SK-N-SH (cell line): ENCODE data around the gene ACER2. TPM values are rescaled to one million over a fixed set of nuclear protein-coding genes. Genes with fewer than 3 reads are reported as not detected.

Source experiments
- CTCF ChIA-PET: fragments of 300-600, 350-600 bp; formaldehyde crosslinking; extraction: SDS; loops from one replicate; lab custom pipeline; 2021; lab: Yijun Ruan, JAX
- POLR2A ChIA-PET: fragments of 350-600 bp; sonication (Branson Sonifier 250); formaldehyde crosslinking; extraction: SDS; loops from one replicate; lab custom pipeline; 2020; ENCODE audit warnings: antibody characterized with exemption, inconsistent platforms; lab: Yijun Ruan, JAX
- DNase-seq: peaks from one replicate; pipeline ENCODE4 v3.0.0; 2012
- H2AFZ ChIP-seq: fragments of 200-600 bp; sonication (generic); 2 replicates; pipeline ENCODE4 v1.8.1; 2016; ENCODE audit warnings: antibody characterized with exemption, mild to moderate bottlenecking, low read depth
- H3F3A ChIP-seq: fragments of 200-600 bp; sonication (generic); replicated peaks from 2 replicates; pipeline ENCODE3; 2016; ENCODE audit warnings: antibody characterized with exemption, mild to moderate bottlenecking; ENCODE audit not compliant: insufficient read depth
- H3K27ac ChIP-seq, 2 experiments: fragments of 200-500 bp in 1 of 2; fragments of 200-600 bp in 1 of 2; sonication (Bioruptor generic) in 1 of 2; sonication (generic), shearing (Covaris generic) in 1 of 2; 2 replicates each; pipeline versions ENCODE4 v1.5.1 to v1.6.1; 2014 to 2016; ENCODE audit warnings: low read depth in 2 of 2, inconsistent platforms in 1 of 2, low read length in 1 of 2, mild to moderate bottlenecking in 1 of 2, mixed read lengths in 1 of 2
- H3K27me3 ChIP-seq: fragments of 200-600 bp; sonication (generic), shearing (Covaris generic); 2 replicates; pipeline ENCODE4 v1.6.1; 2016; ENCODE audit warnings: mixed run types; ENCODE audit not compliant: insufficient read depth
- H3K36me3 ChIP-seq, 2 experiments: fragments of 200-500 bp in 1 of 2; fragments of 200-600 bp in 1 of 2; sonication (Bioruptor generic) in 1 of 2; sonication (generic) in 1 of 2; replicated peaks in 1 of 2; 2 replicates each; pipeline versions ENCODE3 to v1.5.1; 2014 to 2016; ENCODE audit warnings: low read length in 1 of 2, mild to moderate bottlenecking in 1 of 2; ENCODE audit not compliant: insufficient read depth in 2 of 2, control insufficient read depth in 1 of 2
- H3K4me1 ChIP-seq, 2 experiments: fragments of 200-500 bp in 1 of 2; fragments of 200-600 bp in 1 of 2; sonication (Bioruptor generic) in 1 of 2; sonication (generic), shearing (Covaris generic) in 1 of 2; 2 replicates each; pipeline versions ENCODE4 v1.5.1 to v1.6.1; 2014 to 2016; ENCODE audit warnings: low read depth in 1 of 2, low read length in 1 of 2, mixed run types in 1 of 2; ENCODE audit not compliant: insufficient read depth in 2 of 2, control insufficient read depth in 1 of 2
- H3K4me2 ChIP-seq: fragments of 200-600 bp; sonication (generic), shearing (Covaris generic); 2 replicates; pipeline ENCODE4 v1.6.1; 2017; ENCODE audit warnings: mixed run types
- H3K4me3 ChIP-seq, 2 experiments: fragments of 200-500 bp in 1 of 2; fragments of 200-600 bp in 1 of 2; sonication (Bioruptor generic) in 1 of 2; sonication (generic), shearing (Covaris generic) in 1 of 2; 2 replicates each; pipeline versions ENCODE4 v1.5.1 to v1.8.1; 2014 to 2016; ENCODE audit warnings: low read depth in 2 of 2, inconsistent platforms in 1 of 2, low read length in 1 of 2, mild to moderate bottlenecking in 1 of 2, mixed read lengths in 1 of 2, moderate library complexity in 1 of 2
- H3K79me2 ChIP-seq: fragments of 200-600 bp; sonication (generic); 2 replicates; pipeline ENCODE4 v1.8.1; 2017; ENCODE audit warnings: mild to moderate bottlenecking; ENCODE audit not compliant: insufficient read depth
- H3K9ac ChIP-seq: fragments of 200-600 bp; sonication (generic); 2 replicates; pipeline ENCODE4 v1.6.1; 2017; ENCODE audit warnings: mixed run types
- H3K9me2 ChIP-seq: fragments of 200-600 bp; sonication (generic); 2 replicates; pipeline ENCODE4 v1.6.1; 2017; ENCODE audit warnings: mixed run types
- H3K9me3 ChIP-seq: fragments of 200-600 bp; sonication (generic); 2 replicates; pipeline ENCODE4 v1.6.1; 2017; ENCODE audit warnings: mixed run types, mild to moderate bottlenecking, moderate library complexity
- H4K20me1 ChIP-seq: fragments of 200-600 bp; sonication (generic); 2 replicates; pipeline ENCODE4 v1.6.1; 2017; ENCODE audit warnings: mild to moderate bottlenecking, mixed run types; ENCODE audit not compliant: insufficient read depth
- CHD2 ChIP-seq: fragments of 150-350 bp; IDR thresholded peaks from 2 replicates; pipeline ENCODE4 v1.6.1; 2018; ENCODE audit warnings: low read length; ENCODE audit not compliant: partially characterized antibody
- CTCF ChIP-seq: fragments of 200-600 bp; sonication (generic); IDR thresholded peaks from 2 replicates; pipeline ENCODE4 v1.6.1; 2017; ENCODE audit warnings: antibody characterized with exemption, mild to moderate bottlenecking, moderate library complexity
- ELF1 ChIP-seq: IDR thresholded peaks from 2 replicates; pipeline ENCODE4 v1.4.0; 2012
- FOSL2 ChIP-seq: IDR thresholded peaks from 2 replicates; pipeline ENCODE4 v1.4.0; 2012; ENCODE audit warnings: low read depth, mild to moderate bottlenecking, moderate library complexity, borderline replicate concordance
- FOXM1 ChIP-seq: IDR thresholded peaks from 2 replicates; pipeline ENCODE4 v1.4.0; 2012; ENCODE audit warnings: low read depth, mild to moderate bottlenecking
- GABPA ChIP-seq: IDR thresholded peaks from 2 replicates; pipeline ENCODE4 v1.4.0; 2012; ENCODE audit warnings: low read depth, mild to moderate bottlenecking
- JUND ChIP-seq: IDR thresholded peaks from 2 replicates; pipeline ENCODE4 v1.4.0; 2012
- MEF2A ChIP-seq: IDR thresholded peaks from 2 replicates; pipeline ENCODE4 v1.4.0; 2012; ENCODE audit warnings: low read depth, borderline replicate concordance
- MXI1 ChIP-seq: IDR thresholded peaks from 2 replicates; pipeline ENCODE4 v1.6.1; 2012; ENCODE audit warnings: mild to moderate bottlenecking, low read depth, low read length, improper control_type of control experiment
- RAD21 ChIP-seq: IDR thresholded peaks from 2 replicates; pipeline ENCODE4 v1.6.1; 2012; ENCODE audit warnings: mild to moderate bottlenecking, low read length
- RCOR1 ChIP-seq: fragments of 150-350 bp; IDR thresholded peaks from 2 replicates; pipeline ENCODE4 v1.6.1; 2017; ENCODE audit warnings: antibody characterized with exemption, low read length
- RFX5 ChIP-seq: IDR thresholded peaks from 2 replicates; pipeline ENCODE4 v1.6.1; 2012; ENCODE audit warnings: mild to moderate bottlenecking, improper control_type of control experiment, low read length
- RXRA ChIP-seq: IDR thresholded peaks from 2 replicates; pipeline ENCODE4 v1.4.0; 2012; ENCODE audit warnings: low read depth, mild to moderate bottlenecking, borderline replicate concordance
- SMC3 ChIP-seq: IDR thresholded peaks from 2 replicates; pipeline ENCODE4 v1.6.1; 2012; ENCODE audit warnings: low read depth, low read length, improper control_type of control experiment
- TAF1 ChIP-seq: IDR thresholded peaks from 2 replicates; pipeline ENCODE4 v1.6.1; 2012; ENCODE audit warnings: low read depth, mild to moderate bottlenecking, low read length, moderate library complexity, borderline replicate concordance
- TCF12 ChIP-seq: IDR thresholded peaks from 2 replicates; pipeline ENCODE4 v1.4.0; 2012
- WGBS: methylation state at CpG from one replicate; pipeline ENCODE4 v1.1.6; 2017; ENCODE audit warnings: low lambda C conversion rate; 5-methylcytosine and 5-hydroxymethylcytosine counted together
- polyA plus RNA-seq, 3 experiments: library from polyadenylated mRNA; depleted of rRNA; stranded (reverse); fragments of >200 nt; gene quantifications; 2 replicates each; pipeline ENCODE4 v1.2.3, GENCODE V29; 2012
- TF ChIP-seq, protein P1 (sequence below): fragments of 150-350 bp; IDR thresholded peaks from 2 replicates; pipeline ENCODE4 v1.6.1; 2017; ENCODE audit warnings: antibody characterized with exemption, low read length, low read depth, borderline replicate concordance

The ACER2 gene
- polyA plus RNA-seq, 1 of the 3 experiments (the other 2 are of a cell fraction) = 1.3 TPM

DNA sequence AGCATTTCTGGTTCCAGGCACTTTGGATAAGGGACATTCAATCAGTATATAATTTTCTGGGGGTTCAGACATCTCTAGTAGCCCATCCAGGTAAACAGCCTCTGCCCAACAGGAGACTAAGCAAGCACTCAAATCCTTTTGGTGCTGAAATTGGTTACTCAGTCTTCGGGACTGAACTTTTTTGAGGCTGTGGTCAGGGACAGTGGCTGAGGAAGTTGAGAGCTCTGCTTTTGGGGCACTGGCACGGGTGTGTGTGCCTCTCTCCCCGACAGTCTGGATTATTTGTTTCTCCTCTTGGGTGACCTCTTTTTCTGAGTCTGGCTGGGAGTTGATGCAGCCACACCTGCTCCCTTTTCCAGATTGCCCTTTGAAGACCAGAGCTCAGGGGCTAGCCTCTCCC is 47.6 kb downstream of the ACER2 start:
- H2AFZ ChIP-seq = no peak overlapping the region
- POLR2A ChIA-PET = interaction anchor here (1.2 kb wide), 1 partner anchor 77 kb away, joined by 3 read pairs; no protein-coding TSS in a partner anchor
- no peak overlapping the region for H3K27ac ChIP-seq
- no peaks in the 10 kb centered on the region for H4K20me1 ChIP-seq
- no peaks in the 10 kb centered on the region for H3K36me3 ChIP-seq
- no peaks in the 10 kb centered on the region for H3K9me2 ChIP-seq
- WGBS = 71% methylated on average over 3 of the region's 3 CpGs
- no peak for DNase-seq
- H3K79me2 ChIP-seq = no peaks in the 10 kb centered on the region
- H3K9ac ChIP-seq = no peak overlapping the region
- H3K4me1 ChIP-seq = peaks cover 0 to 2% of the 10 kb centered on the region in 2 experiments; a peak in 1 of 4 replicates
- no peaks in the 10 kb centered on the region for H3K9me3 ChIP-seq
- H3F3A ChIP-seq = no peaks in the 10 kb centered on the region
- no peak overlapping the region for H3K4me2 ChIP-seq
- CTCF ChIA-PET = interaction anchor here (0.8 to 3.1 kb wide), 11 partner anchors 11 to 1644 kb away, joined by 3 to 25 read pairs (median 12); partner anchors contain the start of genes RRAGA and SAXO1
- TF ChIP-seq MXI1 = no peak
- no peak for TF ChIP-seq TCF12
- no peak for TF ChIP-seq RAD21
- TF ChIP-seq FOXM1 = no peak
- no peak for TF ChIP-seq MEF2A
- no peak for TF ChIP-seq CTCF
- TF ChIP-seq, protein P1, sequence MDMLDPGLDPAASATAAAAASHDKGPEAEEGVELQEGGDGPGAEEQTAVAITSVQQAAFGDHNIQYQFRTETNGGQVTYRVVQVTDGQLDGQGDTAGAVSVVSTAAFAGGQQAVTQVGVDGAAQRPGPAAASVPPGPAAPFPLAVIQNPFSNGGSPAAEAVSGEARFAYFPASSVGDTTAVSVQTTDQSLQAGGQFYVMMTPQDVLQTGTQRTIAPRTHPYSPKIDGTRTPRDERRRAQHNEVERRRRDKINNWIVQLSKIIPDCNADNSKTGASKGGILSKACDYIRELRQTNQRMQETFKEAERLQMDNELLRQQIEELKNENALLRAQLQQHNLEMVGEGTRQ = no peak
- no peak overlapping the region for H3K4me3 ChIP-seq
- H3K27me3 ChIP-seq = no peaks in the 10 kb centered on the region

- H3K27ac ChIP-seq = no peak overlapping the region
- peak; percentile 84 for DNase-seq
Measured at GRCh38 chr9:19456996-19457692, 48.3 kb downstream of the ACER2 start.

More at GRCh38 chr9:19456996-19457692, 48.3 kb downstream of the ACER2 start:
- Histone ChIP-seq H3K9me2 (no peaks in the 10 kb centered on the region), H3K4me1 (peaks cover 0 to 3% of the 10 kb centered on the region in 2 experiments; a peak in 1 of 4 replicates), H3K9me3 (no peaks in the 10 kb centered on the region), H3K27me3 (no peaks in the 10 kb centered on the region), H3K79me2 (no peaks in the 10 kb centered on the region), H3F3A (no peaks in the 10 kb centered on the region), H3K9ac (no peak overlapping the region; the same call in 1 of the 2 replicates), H3K4me2 (peak overlapping the region; percentile 48; the same call in 1 of the 2 replicates), H2AFZ (peak overlapping the region; percentile 87), H3K36me3 (no peaks in the 10 kb centered on the region), H4K20me1 (no peaks in the 10 kb centered on the region), H3K4me3 (peak overlapping the region; percentile 37 to 47)
- WGBS = 45% methylated on average over 12 of the region's 12 CpGs
- ChIA-PET CTCF (interaction anchor here (0.5 to 3.1 kb wide), 43 partner anchors 8 to 1663 kb away, joined by 3 to 25 read pairs (median 3); partner anchors contain the start of genes ACER2, RPS6, RRAGA and SAXO1), POLR2A (interaction anchor here (1.0 to 1.2 kb wide), 2 partner anchors 78 to 408 kb away, joined by 3 read pairs; partner anchors contain the start of gene RRAGA)
- TF ChIP-seq RXRA (no peak), CHD2 (peak; percentile 49), FOSL2 (no peak), SMC3 (peak; percentile 88), TCF12 (no peak), RAD21 (peak; percentile 99), RFX5 (peak; percentile 38; the same call in 1 of the 2 replicates), JUND (no peak), TAF1 (no peak), CTCF (peak; percentile 95), ELF1 (no peak), GABPA (no peak), RCOR1 (peak; percentile 16; the same call in 1 of the 2 replicates), MXI1 (no peak)
- TF ChIP-seq, protein P1 = peak; percentile 25; the same call in 1 of the 2 replicates
